ENCODE data around the gene MLANA. TPM values are rescaled to one million over a fixed set of nuclear protein-coding genes. Genes with fewer than 3 reads are reported as not detected.

The MLANA gene, protein sequence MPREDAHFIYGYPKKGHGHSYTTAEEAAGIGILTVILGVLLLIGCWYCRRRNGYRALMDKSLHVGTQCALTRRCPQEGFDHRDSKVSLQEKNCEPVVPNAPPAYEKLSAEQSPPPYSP
- not detected in 2 replicates for total RNA-seq

DNA sequence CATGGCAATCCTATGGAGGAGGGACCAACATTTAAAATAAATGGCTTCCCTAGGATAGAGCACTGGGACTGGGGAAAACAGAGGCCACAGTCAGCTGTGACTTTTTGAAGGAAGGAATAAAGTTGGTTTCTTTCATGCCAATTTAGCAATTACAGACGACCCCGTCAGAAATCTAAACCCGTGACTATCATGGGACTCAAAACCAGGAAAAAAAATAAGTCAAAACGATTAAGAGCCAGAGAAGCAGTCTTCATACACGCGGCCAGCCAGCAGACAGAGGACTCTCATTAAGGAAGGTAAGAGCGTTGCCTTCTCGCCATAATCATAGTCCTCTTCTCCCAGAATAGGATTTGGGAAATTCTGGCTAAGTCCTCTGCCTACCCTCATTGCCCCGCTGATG lies at the start of gene MLANA:
MLANA (plus strand) TSS at position 249 of the 400 bp plus-strand sequence. CDS start 1,586 bp downstream, outside the sequence.

Other genes starting within 250 kb of the MLANA start
- 15.2 and 19.1 TPM in 2 replicates for gene ERMP1, start 57.8 kb upstream of the MLANA start, total RNA-seq
- gene RANBP6, start 124.7 kb downstream of the MLANA start, total RNA-seq = 19.6 and 22.7 TPM in 2 replicates

Data from smooth muscle cell of bladder (primary cell).